GM11168 (cell line): ENCODE data around the gene SUN3.

ENCODE experiments used
- in situ Hi-C: fragments of 300-500 bp; cut with MboI; formaldehyde crosslinking; loops from one replicate; pipeline ENCODE4 v1.12.0; 2022; ENCODE audit warnings: low sequenced_read_pairs; ENCODE audit not compliant: unreplicated experiment

Gene SUN3

DNA sequence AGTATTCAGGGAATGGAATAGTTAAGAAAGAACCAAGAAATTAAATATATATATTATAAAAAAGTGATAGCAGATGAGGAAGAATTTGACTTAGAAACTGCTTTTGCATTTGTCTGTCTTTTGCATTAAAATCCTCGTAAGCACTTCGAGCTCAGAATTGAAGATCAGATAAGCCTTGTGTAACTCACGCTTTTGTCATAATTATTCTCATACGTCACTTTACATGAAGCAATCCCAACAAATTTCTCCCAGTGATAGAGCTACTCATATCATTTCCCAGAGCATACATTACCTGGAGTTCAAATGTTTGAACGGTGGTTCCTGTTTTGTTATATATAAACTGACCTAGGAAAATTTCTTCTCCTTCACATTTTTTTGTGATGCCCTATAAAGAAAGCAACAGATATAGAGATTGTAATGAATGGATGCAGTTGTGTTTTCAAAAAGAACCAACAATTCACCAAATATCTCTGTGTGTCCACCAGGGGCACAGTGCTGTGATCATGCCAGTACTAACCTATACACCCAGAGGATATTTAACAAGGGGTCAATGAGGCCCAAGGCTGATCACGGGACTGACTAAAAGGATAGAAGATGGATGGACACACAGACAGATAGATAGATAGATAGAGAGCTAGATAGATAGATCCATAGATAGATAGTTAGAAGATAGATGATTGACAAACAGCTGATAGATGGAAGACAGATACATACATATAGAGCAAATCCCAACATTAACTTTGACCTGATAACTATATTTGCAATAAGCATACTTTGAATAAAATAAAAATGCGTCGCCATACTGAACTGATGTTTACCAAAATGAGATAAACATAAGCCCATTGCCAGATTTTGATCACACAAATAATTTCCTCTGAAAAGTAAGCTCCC is 40.2 kb downstream of the SUN3 start:
- in situ Hi-C loops: loop anchor here (10.0 kb wide), 1 partner anchor 106 kb away; no protein-coding TSS in a partner anchor

DNA sequence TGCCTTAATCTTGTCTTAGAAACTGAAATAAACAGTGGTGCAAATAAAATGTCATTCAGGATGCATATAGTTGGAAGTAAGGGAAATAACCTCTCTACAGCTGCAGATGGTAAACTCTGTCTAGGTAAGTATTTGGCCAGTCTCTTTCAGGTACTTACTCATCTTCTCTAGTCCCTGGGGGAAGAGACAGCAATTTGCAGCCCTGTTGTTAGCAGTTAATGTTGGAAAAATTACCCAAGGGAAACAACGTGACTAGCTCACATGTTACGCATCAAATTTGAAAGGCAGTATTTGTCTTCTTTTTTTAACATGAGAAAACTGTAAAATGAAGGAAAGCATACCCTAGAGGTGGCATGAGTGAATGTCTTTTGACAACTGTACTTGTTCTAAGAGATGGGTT is 46.3 kb downstream of the SUN3 start:
- in situ Hi-C loops: loop anchor here (10.0 kb wide), 1 partner anchor 112 kb away; no protein-coding TSS in a partner anchor

DNA sequence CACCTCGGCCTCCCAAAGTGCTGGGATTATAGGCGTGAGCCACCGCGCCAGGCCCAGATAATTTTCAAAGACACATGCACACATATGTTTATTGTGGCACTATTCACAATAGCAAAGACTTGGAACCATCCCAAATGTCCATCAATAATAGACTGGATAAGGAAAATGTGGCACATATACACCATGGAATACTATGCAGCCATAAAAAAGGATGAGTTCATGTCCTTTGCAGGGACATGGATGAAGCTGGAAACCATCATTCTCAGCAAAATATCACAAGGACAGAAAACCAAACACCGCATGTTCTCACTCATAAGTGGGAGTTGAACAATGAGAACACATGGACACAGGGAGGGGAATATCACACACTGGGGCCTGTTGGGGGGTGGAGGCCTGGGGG is 48.3 kb downstream of the SUN3 start:
- in situ Hi-C loops: loop anchor here (10.0 kb wide), 1 partner anchor 114 kb away; no protein-coding TSS in a partner anchor

DNA sequence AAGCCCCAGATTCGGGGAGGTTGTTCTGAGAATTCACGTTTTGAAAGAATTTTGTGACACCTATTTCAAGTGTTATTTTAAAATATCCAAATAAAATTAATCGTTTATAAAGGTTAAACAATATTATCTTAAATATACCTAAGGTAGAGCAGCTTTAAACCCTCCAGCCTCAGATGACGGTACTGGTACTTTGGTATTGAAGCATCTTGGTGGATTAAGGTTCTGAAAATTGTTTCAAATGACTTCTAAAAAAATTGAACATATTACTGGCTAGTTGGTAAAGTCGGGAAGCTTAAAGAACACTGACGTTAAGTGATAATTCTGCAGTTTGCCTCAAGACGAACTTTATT is 49.1 kb downstream of the SUN3 start:
- in situ Hi-C loops: loop anchor here (10.0 kb wide), 1 partner anchor 115 kb away; no protein-coding TSS in a partner anchor

DNA sequence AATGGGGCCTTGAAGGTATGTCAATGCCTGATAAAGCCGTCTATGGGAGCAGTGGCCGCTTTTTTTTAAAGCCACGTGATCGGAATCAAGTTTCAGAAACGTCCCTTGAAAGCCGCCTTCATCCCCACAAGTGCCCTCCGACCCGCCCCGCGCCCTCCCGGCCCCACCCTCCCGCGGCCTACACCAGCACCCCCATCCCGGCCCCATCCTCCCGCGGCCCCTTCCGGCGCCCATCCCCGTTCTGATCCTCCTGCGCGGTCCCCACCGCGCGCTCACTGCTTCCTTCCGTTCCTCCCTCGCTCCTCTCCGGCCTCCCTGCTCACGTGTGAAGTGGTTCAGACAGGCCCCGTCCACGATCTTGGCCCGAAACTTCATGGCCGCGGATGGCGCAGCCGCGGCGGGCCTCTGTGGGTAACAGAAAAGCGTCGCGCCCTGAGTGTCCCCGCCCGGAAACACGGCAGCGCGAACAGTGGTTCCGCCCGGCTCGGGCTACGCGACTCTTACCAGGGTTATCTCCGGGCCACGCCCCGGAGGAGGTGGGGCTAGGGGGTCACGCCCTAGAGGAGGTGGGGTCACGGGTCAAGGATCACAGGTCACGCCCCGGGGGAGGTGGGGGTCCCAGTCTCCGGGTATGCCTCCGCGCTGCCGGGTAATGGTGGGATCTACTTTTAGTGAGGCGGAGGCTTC is 49.6 kb downstream of the SUN3 start, which contains the start of gene HUS1:
Gene HUS1, minus strand, starts transcription at position 471 of the 687 bp plus-strand sequence. Its CDS starts 96 bp downstream, at position 375.
- in situ Hi-C loops: no loop called here

DNA sequence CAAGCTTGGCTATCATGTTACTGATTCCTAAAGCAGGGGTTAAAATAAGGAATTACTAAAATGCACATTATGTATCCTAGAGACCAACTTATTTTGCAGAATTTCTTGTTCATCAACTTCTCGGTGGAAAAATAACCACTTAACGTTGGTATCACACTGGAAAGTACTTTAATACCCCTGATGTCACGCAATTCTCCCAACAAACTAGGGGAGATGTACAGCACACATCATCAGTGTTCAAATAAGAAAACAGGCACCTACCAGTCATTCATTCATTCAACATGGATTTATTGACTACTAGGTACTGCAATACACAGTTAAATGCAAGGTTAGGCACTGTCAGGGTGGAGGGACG is 50.1 kb downstream of the SUN3 start:
- in situ Hi-C loops: no loop called here

DNA sequence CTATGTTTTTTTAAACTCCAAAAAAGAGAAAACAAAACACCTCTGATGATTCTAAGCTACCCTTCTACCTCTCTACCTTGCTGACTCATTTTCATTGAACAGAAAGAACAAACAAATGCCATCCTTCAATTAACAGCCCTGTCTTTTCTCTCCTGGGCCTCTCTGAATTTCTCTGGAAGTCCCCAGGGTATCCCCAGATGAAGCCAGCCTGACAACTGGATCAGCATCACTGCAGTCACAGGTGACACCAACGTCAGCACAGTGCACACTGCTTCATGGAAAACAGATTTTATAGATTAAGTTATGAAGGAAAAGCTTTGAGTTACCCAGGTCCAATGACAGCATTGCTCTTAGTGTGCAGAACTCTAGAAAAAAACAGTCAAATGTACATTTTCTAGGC is 55.2 kb downstream of the SUN3 start:
- in situ Hi-C loops: no loop called here

DNA sequence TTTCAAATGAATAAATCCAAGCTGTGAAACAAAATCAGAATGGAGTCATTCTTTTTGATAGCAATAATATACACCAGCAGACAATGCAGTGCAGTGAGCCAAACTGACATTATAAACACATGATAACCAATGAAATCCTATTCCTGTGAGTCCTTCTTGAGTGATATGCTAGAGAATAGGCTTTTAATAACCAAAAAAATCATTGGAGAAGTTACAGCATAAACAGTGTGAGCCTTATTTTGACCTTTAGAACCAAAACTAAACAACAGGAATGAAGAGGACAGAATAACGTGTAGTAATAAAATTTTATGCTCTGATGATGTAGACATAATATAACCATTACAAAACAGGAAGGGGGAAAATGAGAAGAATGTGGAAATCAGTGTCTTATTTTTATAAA is 58.1 kb downstream of the SUN3 start:
- in situ Hi-C loops: no loop called here

DNA sequence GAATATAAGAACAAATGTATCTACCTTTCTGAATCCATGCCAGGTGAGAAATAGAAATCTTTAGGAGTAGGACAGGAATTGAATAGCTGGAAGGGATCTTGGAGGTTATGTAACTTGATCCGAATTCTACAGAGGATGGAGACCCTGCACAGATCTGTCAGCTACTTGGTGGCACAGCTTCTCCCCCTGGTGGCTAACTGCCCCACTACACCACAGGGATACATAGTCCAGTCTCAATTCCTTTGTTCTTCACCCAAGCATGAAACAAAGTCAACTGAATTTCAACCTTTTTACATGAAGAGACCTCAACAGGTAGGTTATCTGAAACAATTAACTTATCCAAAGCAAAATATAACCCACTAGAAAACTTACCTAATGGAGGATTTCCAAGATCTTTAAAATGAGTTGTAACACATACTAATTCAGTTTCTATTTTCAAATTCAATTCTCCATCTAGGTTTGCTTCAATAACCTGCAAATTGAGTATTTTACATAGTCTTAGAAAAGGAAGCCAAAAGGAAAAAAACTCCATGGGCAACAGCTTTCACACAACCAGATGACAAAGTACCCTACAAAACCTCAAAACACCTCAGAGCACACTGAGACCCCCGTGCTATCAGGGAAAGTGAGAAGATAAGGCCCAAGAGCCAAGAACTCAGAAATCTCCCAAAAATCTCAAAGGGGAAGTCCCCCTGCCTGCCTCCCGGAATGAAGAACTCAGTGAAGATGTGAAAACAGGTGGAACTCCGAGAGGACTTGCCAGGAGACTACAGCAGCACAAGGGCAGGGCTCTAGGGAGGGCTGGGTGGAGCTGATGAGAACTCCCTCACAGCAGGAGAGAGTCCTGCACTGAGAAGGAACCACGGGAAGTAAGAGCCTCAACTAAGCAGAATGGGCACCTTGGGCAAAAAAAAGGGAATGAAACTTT is 59.8 kb downstream of the SUN3 start:
- in situ Hi-C loops: no loop called here

DNA sequence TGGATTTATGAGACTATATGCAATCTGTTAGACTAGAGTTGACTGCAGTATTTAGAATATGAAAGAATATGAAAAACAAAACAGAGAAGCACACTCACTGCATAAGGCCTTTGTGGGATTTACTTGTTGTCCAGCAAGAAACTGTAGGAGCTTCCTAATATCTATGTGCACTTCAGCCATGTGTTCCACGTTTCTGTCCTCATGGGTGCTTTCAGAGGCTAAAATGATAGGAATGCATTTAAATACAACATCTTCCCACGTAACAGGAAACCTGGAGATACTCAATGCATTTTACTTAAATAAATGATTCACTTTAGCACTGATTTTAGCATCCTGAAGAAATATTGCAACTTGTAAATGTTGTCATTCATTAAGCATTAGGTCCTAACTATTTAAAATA is 61.2 kb downstream of the SUN3 start:
- in situ Hi-C loops: no loop called here

DNA sequence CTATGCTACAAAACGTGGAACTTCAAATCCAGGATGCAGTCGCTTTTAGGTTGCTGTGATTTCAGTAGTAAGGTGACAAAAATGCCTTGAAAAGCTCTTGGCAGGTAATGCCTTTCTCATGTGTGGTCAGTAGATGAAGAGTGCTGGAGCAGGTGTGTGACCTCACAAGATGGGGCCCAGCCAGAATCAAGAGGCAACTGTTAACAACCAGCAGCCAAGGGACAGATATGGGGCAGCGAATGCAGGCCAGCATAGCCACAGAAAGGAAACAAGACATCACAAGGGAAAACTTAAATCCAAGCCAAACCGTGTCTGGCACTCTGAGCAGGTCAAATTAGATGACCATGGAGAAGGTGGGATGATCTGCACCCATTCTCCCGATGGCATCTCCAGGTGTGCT is 61.8 kb downstream of the SUN3 start:
- in situ Hi-C loops: no loop called here

DNA sequence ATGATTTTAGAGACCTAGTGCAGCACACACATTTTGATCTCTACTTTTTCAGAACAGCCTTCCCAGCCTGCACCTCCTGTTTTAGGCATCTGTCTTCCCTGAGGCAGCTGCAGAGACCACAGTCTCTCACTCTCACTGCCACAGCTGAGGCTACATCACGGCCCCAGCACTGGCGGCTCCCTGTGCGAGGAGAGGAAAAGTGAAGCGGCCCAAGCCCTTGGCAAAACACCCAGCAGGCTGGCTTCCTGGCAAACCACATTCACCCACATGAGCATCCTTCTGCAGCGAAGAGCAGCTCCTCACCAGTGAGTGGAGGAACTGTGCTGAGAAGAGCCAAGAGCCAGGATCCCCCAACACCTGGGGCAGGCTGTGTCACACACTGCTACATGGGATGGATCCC is 63.5 kb downstream of the SUN3 start:
- in situ Hi-C loops: no loop called here

DNA sequence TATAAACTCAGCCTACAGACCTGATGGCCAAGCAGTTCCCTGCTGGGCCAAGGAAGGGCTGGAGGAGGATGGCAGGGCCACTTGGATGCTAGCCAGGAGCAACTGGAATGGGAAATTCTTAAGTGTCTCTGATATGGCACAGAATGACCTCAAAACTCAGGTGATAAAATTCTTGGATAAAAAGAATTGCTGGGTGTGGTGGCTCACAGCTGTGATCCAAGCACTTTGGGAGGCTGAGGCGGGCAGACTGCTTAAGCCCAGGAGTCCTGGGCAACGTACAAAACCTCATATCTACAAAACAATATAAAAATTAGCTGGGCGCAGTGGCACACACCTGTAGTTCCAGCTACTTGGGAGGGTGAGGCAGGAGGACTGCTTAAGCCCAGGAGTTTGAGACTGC is 66.6 kb downstream of the SUN3 start:
- in situ Hi-C loops: no loop called here

DNA sequence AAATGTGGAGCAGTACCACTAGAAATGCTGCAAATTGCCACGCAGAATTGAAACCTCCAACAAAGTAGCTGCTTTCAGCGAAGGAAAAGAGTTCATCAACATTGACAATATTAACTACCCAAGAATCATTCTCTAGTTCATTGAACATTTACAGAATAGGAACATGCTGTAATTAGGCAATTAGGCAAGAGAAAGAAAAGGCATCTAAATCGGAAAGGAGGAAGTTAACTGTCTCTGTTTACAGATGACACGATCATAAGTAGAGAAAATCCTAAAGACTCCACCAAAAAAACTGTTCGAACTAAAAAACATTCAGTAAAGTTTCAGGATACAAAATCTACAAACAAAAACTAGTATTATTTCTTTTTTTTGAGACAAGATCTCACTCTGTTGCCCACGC is 71.8 kb downstream of the SUN3 start:
- in situ Hi-C loops: no loop called here

DNA sequence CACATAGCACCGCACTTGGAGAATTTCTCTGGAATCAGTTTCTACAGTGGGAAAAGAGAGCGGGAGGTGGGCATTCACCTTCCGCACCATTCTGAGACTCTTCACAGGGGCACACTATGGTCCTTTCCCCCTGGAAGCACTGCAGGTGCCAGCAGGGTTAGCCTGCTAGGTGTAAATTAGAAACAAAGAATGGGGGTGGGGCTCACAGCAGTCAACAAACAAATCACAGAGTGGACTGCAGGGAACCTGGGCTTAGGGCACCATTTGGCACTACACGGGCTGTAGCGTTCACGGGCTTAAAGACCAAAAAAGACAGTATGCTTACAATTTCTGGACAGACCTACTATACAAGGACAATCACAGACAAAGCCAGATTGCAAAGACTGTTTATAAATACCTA is 72.7 kb downstream of the SUN3 start:
- in situ Hi-C loops: no loop called here

DNA sequence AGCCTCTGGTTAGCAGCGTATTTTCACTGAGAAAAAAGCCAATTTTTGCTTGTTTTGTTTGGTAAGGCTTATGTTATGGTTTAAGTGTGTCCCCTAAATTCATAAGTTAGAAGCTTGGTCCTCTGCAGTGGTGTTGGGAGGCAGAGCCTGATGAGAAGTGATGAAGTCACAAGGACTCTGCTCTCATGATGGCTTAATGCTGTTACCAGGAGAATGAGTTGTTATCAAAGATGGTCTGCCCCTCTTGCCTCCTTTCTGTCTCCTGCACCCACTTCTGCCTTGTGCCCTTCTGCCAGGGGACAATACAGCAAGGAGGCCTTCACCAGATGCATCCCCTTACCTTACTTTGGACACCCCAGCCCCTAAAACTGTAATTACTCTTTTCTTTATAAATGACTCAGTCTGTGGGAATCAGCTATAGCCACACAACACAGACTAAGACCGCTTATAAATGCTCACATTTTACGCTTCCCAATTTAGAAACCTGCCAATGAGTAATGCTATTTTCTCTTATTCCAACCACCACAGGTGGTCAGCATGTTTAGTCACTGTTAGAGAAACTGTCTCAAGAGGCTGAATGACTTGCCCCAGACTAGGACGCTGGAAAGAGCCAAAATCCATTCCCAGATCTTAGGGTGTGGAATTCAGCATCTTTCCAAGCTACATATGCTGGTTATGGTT is 74.5 kb downstream of the SUN3 start:
- in situ Hi-C loops: no loop called here

DNA sequence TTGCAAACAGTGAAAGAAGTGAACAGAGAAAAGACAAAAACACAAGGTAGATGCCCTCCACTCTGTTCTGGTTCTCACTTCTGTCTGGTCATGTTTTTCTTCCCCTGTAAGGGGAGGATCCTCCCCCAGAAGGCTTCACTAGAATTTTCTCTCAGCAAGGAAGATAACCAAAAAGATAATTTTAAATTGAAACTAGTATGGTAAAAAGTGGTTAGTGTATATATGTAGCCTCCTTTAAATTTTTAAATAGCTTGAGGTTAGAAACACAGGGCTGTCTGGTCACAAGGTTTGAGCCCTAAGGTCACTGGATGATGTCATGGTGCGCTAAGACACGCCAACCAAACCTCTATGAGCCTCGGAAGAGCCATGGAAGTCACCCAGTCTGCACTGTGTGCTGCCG is 75.1 kb downstream of the SUN3 start:
- in situ Hi-C loops: no loop called here

DNA sequence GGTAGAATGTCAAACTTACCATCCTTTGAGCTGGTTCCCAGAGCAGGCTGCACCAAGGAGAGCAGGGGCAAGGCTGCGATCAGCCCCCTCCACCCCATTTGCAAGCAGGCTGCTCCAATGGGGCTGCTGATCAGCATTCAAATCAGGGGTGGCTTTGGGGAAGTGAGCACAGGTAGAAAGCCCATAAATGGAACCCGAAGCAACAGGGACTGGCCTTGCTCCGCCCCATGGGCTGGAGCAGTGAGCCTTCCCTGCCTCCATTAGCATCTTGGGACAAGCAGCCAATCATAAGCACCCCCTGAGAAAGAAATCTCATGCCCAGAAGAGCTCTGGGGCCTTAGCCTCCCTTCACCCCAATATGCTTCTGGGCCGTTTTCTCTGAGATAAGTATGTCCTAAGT is 76.7 kb downstream of the SUN3 start:
- in situ Hi-C loops: no loop called here

DNA sequence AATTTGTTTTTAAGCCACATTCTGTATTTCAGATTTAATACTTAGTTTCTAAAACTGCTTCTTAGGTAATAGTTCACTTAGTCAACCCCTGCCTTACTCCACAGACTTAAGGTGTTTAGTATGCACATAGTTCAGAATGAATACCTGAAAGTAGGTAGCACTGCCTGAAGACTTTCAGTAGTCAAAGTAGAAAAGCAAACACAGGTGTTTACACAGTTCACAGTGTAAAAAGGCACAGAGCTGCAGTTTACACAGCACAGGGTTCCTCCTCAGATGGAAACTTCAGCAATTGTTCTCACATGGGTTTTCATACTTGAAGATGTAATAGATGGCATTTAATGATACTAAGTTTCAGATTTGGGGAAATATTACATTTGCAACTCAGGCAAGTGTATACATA is 77.5 kb downstream of the SUN3 start:
- in situ Hi-C loops: no loop called here

DNA sequence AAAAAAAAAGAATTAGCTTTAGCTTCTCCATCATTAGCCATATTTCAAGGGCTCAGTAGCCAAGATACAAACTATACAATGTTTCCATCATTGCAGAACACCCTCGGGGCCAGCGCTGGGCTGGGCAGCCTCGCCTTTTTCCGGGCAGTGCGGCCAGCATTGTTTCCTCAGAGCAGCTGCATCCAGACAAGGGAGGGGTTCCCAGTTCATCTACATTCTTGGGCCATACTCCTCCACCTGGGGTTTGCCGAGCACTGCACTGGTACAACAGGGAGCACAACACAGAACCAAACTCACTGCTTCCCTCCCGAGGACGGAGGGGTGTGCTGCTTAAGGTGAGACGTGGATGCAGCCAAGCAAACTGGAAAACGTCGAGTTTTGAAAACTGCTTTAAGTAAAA is 78.2 kb downstream of the SUN3 start:
- in situ Hi-C loops: no loop called here
